Tibial artery (tissue), 4 donors: ENCODE measurements around the gene GDI2.

Source experiments
- DNase-seq, 2 donors: peaks; one replicate each; pipeline ENCODE4 v3.0.0-alpha.2; 2019
- H3K27ac ChIP-seq, 2 donors: fragments of 200-600 bp; sonication (generic) in 1 of 2; 1 replicate in 1 of 2; 2 replicates in 1 of 2; pipeline ENCODE4 v1.5.1; 2018 to 2019; ENCODE audit warnings: mild to moderate bottlenecking in 1 of 2
- H3K27me3 ChIP-seq, 2 donors: fragments of 200-600 bp; sonication (generic) in 1 of 2; one replicate each; pipeline versions ENCODE4 v1.5.1 to v1.6.0; 2016 to 2019
- H3K36me3 ChIP-seq, 3 donors: fragments of 200-600 bp; sonication (generic) in 2 of 3; one replicate each; pipeline ENCODE4 v1.5.1; 2016 to 2019; ENCODE audit warnings: mild to moderate bottlenecking in 2 of 3
- H3K4me1 ChIP-seq, 4 donors: fragments of 200-600 bp; sonication (generic) in 2 of 4; 1 replicate in 3 of 4; 2 replicates in 1 of 4; pipeline ENCODE4 v1.5.1; 2016 to 2019
- H3K4me3 ChIP-seq, 2 donors: fragments of 200-600 bp; sonication (generic) in 1 of 2; 1 replicate in 1 of 2; 2 replicates in 1 of 2; pipeline ENCODE4 v1.5.1; 2018 to 2019; ENCODE audit warnings: mild to moderate bottlenecking in 2 of 2
- H3K9me3 ChIP-seq, 3 donors: fragments of 200-600 bp; sonication (generic) in 1 of 3; one replicate each; pipeline ENCODE4 v1.5.1; 2016 to 2019
- intact Hi-C: fragments of 100-400 bp; cut with DNase I; formaldehyde crosslinking; loops from one replicate; pipeline ENCODE4 v1.15.0; 2023; ENCODE audit warnings: low total_unique reads
- TF ChIP-seq, protein P1 (sequence below), 2 experiments: fragments of 200-600 bp in 1 of 2; fragments of 450-650 bp in 1 of 2; IDR thresholded peaks; one replicate each; pipeline ENCODE4 v1.5.1; 2017 to 2019; ENCODE audit warnings: antibody characterized with exemption in 2 of 2, mild to moderate bottlenecking in 1 of 2, moderate library complexity in 1 of 2

GDI2 gene

DNA sequence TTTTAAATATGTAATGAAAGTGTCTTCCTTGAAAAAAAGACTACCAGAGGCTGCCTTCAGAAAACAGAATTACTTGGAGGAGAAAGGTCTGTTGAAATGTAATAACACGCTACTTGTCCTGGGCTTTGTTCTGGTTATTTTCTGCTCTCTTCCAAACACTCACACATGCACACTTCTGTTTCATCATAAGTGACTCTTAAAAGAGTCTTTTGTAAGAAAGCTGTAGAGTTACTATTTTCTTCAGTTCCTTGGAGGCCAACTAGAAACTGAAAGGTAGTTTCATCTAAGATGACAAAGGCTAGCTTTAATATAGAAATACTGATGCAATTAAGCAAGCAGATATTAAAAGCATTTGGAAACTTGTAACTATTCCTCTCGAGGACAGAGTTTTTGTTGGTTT is 89.5 kb downstream of the GDI2 start:
- no peaks in the 10 kb centered on the region for H3K9me3 ChIP-seq
- peaks cover 27 to 35% (median 27%) of the 10 kb centered on the region in 3 donors for H3K36me3 ChIP-seq
- intact Hi-C loops: no loop called here
- H3K4me3 ChIP-seq: no peak overlapping the region
- H3K27ac ChIP-seq: no peak overlapping the region
- TF ChIP-seq, protein P1, sequence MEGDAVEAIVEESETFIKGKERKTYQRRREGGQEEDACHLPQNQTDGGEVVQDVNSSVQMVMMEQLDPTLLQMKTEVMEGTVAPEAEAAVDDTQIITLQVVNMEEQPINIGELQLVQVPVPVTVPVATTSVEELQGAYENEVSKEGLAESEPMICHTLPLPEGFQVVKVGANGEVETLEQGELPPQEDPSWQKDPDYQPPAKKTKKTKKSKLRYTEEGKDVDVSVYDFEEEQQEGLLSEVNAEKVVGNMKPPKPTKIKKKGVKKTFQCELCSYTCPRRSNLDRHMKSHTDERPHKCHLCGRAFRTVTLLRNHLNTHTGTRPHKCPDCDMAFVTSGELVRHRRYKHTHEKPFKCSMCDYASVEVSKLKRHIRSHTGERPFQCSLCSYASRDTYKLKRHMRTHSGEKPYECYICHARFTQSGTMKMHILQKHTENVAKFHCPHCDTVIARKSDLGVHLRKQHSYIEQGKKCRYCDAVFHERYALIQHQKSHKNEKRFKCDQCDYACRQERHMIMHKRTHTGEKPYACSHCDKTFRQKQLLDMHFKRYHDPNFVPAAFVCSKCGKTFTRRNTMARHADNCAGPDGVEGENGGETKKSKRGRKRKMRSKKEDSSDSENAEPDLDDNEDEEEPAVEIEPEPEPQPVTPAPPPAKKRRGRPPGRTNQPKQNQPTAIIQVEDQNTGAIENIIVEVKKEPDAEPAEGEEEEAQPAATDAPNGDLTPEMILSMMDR (IDR thresholded peaks at IDR 0.05): no peak
- no peaks in the 10 kb centered on the region for H3K4me1 ChIP-seq
- DNase-seq: no peak
- H3K27me3 ChIP-seq: no peaks in the 10 kb centered on the region

- peaks cover 8 to 23% (median 12%) of the 10 kb centered on the region in 3 donors for H3K36me3 ChIP-seq
- no peak overlapping the region for H3K4me3 ChIP-seq
- DNase-seq: no peak
- H3K27ac ChIP-seq: no peak overlapping the region
- no peaks in the 10 kb centered on the region for H3K4me1 ChIP-seq
- H3K27me3 ChIP-seq: no peaks in the 10 kb centered on the region
- no peaks in the 10 kb centered on the region for H3K9me3 ChIP-seq
- TF ChIP-seq, protein P1 (IDR thresholded peaks at IDR 0.05): no peak
- intact Hi-C loops: no loop called here
Measured at GRCh38 chr10:5720182-5720581, 93.1 kb downstream of the GDI2 start.

DNA sequence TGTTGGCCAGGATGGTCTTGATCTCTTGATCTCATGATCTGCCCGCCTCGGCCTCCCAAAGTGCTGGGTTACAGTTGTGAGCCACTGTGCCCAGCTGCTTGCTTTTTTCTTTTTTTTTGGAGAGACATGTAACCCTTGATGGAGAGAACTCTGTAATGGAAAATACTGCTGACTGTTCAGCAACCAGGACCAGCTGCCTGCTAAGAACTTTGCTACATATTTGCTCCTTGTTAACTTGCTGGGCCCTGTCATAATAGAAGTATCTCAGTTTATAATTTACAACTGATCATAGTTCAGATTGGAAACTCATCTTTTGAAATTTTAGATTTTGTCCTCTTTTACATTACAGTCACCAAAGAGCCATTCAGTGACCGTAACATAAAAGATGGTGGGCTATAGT is 93.7 kb downstream of the GDI2 start:
- Histone ChIP-seq H3K27me3 (no peaks in the 10 kb centered on the region), H3K4me3 (no peak overlapping the region), H3K27ac (no peak overlapping the region), H3K9me3 (no peaks in the 10 kb centered on the region), H3K4me1 (no peaks in the 10 kb centered on the region), H3K36me3 (peaks cover 8 to 19% (median 12%) of the 10 kb centered on the region in 3 donors)
- TF ChIP-seq, protein P1 (IDR thresholded peaks at IDR 0.05): no peak
- intact Hi-C loops: no loop called here
- no peak for DNase-seq
